Hypothalamus (tissue), 51 donors: ENCODE measurements around the gene OSBPL3.

Experiments used
- DNase-seq, 51 donors: peaks; one replicate each; lab custom pipeline; 2025; lab: John Stamatoyannopoulos, UW

OSBPL3 gene

DNA sequence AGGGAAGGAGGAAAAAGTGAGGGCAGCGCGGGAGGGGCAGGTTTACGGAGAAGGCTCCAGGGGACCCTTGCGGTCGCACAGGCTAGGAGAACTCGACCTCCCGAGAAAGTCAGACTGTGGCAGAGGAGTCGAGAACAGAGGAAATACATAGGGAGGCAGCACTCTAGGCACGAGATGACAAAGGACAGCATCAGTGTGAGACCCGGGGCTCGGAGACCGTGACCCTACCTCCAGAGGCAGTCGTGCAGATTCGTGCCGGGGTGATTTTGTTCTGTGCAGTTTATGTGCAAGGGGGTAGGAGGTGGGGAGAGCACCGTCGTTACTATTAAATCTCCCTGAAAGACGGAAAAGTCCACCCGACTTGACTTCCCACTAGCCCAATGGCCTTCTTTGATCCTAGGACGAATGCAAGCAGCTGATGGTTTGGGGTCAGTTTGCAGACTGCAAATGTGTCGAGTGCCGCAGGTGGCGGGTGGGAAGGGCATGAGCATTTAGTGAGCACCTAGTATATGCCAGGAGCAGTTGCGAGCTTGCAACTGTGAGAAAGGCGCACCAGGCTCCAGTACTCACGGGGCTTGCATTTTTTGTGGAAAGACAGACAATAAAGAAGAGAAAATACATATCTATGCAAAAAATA is 674 bp upstream of the OSBPL3 start:
- peak in 14 of 51 donors; percentile 13 to 72 (median 34) for DNase-seq

DNA sequence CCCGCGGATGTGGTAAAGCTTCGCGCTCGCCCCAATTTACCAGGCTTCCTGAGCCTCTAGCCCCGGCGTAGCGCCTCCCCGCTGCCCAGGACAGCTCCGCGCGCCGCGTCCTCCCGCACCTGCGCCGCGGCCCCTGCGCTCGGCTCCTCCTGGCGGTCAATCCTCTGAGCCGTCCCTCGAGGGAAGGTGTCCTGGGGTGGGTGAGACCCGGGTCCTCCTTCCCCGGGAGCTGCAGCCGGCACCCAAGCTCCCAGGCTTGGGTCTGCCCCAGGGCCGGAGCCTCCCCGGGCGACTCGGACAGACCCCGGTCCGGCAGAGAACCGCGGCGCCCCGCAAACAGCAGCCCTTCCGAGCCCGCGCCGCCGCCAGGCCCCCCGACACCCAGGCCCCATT is 512 bp downstream of the OSBPL3 start:
- peak in 36 of 51 donors; percentile 11 to 65 (median 42) for DNase-seq

DNA sequence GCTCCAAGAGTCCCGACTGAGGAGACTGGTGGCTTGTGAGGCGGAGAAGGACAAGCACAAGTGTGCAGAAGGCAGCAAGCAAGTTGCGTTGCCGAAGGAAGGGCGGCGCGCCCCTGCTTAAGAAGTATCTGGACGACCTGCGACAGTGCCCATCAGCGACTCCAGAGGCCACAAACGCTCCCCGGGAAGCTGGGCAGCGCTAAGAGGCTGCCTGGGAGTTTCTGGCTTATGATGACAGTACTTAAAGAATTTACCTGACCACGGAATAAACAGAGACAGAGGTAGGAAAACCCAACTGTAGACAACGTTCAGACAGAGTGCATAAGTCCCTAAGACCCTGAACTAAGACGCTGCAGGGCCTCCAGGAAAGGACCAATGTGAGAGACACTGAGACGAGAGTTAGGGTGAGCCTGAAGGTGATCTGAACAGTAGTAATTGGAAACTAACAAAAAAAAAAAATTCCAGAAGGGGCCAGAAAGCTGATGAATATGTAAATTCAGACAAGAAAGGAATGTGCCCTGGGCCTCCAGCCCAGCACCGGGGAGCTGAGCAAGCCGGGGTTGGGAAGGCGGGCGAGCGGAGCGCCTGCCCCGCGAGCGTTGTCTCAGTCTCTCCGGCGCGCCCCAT is 1.0 kb downstream of the OSBPL3 start:
- DNase-seq = peak in 2 of 51 donors; percentile 36 to 47

DNA sequence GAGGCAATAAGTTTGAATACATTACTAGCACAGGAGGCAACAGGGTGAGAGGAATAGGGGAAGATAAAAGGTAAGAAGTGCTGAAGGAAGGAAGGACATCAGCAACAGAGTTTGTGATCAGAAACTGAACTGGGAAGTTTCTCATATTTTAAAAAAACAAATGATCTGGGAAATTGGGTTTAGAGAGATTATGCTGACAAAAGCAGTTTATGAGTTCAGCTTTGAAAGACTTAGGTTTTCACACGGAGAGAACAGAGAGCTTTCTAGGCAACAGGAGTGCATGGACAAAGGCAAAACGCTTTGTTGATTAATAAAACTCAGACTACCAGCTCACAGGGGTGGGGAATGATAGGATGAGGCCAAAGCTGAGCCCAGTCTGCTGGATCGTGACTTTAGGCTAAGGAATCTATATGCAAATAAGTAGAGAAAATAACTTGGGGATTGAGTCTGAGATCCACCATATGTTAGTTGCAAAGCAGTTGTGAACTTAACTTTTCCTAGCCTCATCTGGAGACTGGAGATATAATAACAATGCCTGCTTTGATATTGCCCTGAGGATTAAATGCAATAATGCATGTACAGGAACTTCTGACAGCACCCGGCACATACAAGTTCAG is 4.2 kb downstream of the OSBPL3 start:
- DNase-seq = no peak

DNA sequence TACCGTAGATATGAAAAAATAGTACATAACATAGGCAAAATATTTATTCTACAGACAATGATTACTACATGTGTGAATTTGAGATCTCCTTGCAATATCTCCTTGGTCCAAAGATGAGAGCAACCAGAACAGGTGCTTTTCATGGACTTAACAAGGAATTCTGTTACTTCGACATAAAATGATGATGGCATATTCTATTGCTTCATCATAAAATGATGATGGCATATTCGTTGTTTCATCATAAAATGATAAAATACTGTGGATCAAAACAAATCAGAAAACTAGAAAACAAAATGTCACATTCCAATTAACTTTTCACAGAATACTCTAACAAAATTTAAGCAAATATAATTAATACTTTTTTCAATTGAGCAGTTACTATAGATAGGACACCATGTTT is 4.8 kb downstream of the OSBPL3 start:
- DNase-seq = no peak

DNA sequence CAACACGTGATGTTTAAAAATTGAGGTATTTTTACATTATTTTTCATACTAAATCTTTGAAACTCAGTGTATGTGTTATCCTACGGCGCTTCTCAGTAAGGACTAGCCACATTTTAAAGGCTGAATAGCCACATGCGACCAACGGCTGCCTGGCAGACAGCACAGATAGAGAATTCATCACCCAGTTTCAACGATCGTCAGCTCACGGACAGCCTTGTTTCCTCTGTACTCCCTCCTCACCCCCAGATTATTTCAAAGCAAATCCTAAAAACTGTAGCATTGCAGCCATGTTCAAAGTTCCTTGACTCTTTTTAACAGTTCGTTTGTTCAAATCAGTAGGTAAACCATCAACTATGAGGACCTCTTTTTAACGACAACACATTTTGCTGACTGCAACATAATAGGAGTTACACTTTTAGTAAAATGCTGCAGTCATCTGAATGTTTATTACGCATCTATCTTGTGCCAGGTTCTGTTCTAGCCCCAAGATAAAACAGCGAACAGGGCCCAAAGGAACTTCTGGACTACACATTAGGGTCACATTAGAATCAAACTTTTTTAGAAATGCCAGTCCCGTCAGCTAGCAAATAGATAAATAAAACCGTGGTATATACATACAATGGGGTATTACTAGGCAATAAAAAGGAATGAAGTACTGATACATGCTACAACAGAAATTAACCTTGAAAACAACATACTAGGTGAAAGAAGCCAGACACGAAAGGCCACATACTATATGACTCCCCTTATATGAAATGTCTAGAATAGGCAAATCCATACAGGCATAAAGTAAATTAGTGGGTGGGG is 5.7 kb downstream of the OSBPL3 start:
- DNase-seq = no peak

DNA sequence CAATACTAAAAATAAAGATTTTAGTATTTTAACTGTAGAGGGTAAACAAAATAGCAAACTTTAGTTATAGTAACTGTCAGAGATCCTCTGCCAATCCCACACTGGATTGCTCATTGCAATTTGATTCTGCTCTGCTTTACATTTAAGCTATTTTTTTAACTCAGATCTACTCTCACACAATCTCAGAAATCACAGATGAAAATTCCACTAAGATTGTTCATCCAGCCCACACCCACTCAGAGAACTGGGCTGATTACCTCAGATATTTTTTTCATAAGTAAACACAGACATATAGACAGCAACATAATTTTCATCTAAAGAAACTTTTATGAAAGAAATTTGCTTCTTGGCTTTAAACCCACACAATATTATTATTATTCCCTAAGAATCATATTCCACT is 7.0 kb downstream of the OSBPL3 start:
- no peak for DNase-seq

DNA sequence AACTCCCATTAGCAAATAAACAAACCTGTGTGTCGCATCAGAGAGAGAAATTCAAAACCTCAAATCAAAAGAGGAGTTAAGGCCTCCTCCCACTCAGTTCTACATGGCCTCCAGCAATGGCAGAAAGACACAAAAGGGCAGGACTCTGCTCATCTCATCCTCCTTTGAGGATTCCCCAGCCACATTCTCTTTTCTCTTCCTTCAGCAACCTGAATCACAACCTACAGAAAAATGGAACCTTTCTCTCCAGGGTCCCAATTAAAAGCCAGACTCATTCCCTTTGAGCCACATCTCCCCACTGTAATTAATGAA is 7.9 kb downstream of the OSBPL3 start:
- DNase-seq = no peak

DNA sequence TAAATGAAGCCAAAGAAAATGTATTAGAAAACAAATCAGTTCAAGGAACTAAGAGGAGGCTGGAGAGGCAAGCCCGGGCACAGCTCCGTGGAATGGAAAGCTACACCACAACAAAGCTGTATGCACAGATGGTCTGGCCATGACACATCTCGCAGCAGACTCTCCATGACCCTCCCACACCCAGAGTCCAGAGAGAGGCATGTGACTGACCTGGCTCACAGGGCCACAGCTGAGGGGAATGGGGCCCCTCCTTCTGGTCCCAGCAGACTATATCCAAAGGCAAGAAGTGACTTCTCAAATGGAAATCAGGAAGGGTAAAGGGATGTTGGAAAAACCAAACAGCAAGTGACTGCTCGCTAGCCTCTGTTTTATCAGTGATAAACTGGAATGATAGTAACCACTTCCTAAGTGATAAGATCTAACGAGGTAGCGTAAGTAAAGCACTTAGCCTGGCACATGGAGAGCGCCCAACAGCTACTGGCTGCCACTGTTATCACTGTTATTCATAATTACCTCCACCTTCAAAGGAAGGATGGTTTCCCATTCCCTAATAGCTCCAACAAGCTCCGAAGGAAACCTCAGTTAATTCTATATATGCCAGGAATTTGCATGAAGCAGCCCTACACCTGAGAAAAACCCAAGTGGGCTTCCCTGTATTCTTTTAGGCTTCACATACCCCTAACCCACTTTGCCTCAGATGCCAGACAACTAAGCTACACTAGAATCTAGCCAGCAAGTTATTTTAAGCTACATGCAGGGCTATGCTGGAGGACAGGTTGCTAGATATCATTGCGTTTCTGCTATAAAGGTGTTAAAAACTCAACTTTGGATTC is 8.4 kb downstream of the OSBPL3 start:
- DNase-seq = no peak

DNA sequence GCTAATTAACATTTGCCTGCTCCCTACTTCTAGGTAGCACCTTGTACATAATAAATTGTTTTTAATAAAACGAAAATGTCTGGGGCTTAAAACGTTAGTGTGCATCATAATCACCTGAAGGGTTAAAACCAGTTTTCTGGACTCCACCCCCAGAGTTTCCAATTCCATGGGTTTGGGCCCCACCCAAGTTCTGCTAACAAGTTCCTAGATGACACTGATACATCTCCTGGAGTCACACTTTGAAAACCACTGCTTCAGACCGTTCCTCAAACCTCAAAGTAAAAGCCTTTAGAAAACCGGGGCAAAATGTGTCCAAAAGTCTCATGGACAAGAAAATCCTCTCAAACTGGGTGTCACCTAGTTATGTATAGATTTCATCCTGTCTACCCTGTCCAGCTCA is 9.3 kb downstream of the OSBPL3 start:
- no peak for DNase-seq

DNA sequence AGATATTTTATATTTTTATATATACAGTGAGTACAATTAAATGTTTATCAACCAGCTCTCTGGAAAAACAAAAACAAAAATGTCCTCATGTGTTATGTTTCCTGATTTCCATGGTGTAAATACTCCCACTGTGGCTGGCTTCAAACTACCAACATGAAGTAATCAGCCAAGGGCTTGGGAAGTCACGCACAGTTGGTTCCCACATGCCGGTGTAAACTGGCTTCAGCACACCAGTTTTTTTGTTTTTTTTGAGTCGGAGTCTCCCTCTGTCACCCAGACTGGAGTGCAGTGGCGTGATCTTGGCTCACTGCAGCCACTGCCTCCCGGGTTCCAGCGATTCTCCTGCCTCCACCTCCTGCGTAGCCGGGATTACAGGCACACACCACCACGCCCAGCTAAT is 11.8 kb downstream of the OSBPL3 start:
- DNase-seq = no peak

DNA sequence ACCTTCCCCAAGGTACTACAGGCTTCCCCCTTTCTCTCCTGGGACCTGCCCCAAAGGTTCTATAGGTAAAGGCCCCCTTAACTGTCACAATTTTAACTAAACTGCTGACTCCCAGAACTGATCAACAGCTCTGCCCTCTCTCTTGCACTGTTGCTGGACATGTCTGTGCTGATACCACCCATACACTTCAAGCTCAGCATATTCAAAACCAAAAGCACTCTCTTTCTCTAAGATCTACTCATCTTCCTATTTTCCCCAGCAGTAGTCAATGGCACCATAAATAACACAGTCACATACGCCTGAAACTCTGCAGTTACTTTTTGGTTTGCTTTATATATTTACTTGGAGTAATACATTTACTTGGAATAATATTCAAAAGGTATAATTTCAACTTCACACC is 12.3 kb downstream of the OSBPL3 start:
- no peak for DNase-seq

DNA sequence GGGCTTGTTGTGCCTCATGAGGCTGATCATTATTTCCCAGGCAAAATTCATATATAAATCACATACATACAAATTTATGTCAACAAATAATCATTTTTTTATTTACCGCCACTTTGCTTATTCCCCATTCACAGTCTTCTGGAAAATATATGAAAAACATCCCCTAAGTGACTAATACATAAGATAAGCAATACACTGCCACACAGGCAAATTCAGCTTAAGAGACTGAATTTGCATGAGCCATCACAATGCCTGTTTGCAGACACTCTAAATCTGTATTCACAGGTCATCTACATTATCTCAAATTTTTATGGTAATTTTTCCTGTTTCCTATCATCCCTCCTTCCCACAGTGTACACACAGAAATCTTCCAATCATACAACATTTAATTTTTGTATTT is 13.2 kb downstream of the OSBPL3 start:
- no peak for DNase-seq

DNA sequence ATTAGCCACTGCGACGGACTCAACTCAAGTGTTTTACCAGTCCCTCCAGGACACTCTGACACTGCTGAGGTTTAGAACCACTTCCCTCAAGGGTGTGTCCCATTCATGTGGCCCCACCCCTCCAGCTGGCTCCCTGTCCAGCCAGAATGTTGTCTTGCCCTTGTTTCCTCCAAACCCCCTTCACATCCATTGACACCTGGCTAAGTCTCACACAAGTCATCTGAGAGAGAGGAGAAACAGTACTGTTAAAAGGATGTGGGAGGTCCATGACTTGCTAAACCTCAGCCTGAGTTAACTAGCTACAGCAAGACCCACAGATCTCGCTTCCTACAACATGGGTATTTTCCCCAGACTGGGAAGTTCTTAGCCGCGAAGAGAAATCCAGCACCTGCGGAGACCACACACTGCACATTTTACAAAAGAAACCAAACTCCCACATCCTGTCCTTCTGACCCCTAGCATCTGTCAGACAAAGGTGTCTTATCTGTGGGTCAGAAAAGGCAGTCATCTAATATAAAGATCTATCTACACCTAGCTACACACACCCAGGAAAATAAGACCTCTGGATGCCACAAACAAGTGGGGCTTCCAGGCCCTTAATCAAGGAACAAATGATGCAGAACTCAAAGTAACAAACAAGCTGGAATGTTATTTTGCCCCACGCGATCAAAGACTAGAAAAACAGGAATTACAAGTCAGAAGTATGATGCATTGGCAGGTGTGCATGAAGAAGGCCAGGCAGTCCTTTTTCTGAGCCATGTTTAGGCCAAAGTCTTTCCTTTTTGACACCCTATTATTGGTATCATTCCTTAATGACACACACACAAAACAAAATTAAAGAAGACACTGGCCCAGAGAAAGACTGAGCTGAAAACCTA is 13.9 kb downstream of the OSBPL3 start:
- DNase-seq = no peak

DNA sequence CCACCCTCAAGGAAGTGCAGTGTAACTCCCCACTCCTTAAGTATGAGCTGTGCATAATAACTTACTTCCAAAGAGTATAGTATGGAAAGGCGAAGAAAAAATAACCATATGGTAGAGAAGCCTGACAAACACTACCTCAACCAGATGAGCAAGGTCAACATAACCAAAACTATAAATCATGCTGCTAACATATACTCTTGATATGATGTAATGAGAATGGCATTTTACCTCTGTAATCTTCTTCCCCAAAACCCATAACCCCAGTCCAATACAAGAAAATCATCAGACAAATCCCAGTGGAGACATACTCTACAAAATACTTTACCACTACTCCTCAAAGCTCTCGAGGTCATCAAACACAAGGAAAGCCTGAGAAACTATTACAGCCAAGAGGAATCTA is 15.8 kb downstream of the OSBPL3 start:
- DNase-seq = no peak

DNA sequence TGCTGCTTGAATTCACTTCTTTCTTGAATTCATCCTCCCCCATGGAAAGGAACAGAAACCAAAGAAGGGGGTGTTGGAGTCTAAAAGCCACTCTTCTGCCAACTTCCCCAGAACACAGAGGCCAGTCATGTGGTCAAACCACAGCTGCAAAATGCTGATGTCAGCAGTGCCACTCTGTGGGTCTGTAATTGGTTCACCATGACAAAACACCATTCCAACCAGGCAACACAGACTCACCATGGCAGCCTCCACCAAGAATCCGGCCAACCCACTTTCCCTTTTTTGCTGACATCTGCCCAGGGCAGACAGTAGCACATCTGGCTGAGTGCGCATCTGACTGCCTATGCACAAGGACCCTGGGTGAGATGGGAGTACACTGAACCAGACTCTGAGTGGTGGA is 16.8 kb downstream of the OSBPL3 start:
- peak in 46 of 51 donors; percentile 5 to 86 (median 58) for DNase-seq

DNA sequence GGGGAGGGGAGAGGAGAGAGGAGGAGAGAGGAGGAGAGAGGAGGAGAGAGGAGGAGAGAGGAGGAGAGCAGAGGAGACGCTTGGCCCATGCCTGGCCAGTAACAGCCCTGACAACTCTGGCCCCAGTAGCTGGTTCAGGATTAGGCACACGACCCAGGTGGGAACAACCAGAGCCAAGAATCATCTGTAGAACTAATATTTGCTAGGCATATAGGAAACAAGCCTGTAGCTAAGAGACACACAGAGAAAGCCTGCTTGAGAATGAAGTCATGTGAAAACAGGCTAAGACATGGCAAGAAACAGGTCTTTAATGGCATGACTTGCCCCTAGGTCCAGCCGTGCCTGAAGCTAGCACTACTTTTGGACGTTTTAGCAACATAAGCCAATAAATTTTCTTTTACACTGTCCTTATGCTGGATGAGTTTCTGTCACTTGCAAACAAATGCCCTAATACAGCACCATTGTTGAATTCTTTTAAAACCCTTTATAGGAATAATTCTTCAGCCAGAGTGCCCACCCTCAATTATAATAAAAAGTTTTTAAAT is 17.5 kb downstream of the OSBPL3 start:
- DNase-seq = no peak

DNA sequence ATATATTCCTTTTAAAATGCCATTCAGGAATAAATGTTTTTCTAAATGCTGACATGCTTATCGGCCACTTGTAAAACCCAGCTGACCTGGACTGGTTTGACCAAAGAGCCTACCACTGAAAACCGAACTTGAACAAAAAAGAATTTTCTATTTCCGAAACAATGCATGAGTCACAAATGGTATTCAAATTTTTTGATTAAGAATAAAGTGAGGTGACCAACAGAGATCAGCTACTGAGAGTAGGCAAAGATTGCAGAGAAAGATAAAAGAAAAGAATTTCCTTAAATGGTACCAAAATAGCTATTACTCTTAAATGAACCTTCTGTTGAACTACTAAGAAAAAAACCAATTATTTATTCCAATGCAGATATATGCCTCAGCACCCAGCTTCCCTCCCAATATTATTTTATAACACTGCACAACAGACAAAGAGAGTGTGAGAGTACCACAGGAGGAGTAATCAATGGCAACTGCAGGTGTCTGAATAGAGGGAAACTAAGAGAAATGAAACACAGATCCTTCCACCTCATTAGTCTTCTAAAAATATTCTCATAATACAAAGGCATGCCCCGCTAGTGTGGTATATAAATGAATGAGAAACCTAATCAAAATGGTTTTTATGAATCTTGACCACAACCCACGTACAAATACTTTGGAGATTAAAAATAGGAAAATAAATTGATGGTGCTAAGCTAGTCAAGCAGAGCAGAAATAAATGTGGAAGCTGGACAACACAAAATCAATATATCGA is 20.1 kb downstream of the OSBPL3 start:
- DNase-seq = no peak

DNA sequence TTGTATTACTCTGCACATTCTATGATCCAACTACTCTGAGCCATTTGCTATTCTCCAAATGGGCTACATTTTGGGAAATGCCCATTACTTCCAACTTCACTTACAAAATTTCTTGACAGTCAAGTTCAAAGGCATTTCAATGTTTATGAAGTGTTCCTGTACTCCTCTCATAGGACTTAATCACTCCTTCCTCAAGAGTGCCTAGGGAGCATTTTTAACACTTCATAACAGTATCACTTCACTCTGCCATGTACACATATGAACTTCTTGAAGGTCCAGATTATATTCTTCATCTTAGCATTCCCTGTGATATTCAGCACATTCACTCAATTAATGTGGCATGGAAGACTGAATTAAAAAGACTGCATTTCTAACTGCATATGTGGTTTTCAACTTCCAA is 21.6 kb downstream of the OSBPL3 start:
- DNase-seq = no peak
